MM.1S (cell line): ENCODE results near the gene AP4S1.
"Not testable (repeated sequence)": the region's sequence is repeated elsewhere in the genome, so short reads cannot be mapped to it uniquely, and the experiment has no call there.

ENCODE experiments used
- DNase-seq: peaks from one replicate; pipeline ENCODE4 v3.0.0-alpha.2; 2015
- H2AFZ ChIP-seq: fragments of 300-600 bp; sonication (generic); 2 replicates; pipeline ENCODE4 v1.6.0; 2016; ENCODE audit warnings: antibody characterized with exemption, low read length
- H3F3A ChIP-seq: fragments of 300-600 bp; sonication (generic); 2 replicates; pipeline ENCODE4 v1.6.1; 2016; ENCODE audit warnings: mild to moderate bottlenecking, antibody characterized with exemption, low read length, moderate library complexity, mixed read lengths; ENCODE audit not compliant: insufficient read depth
- H3K27ac ChIP-seq: fragments of 300-600 bp; sonication (generic); 2 replicates; pipeline ENCODE4 v1.5.1; 2016; ENCODE audit warnings: mild to moderate bottlenecking, low read length
- H3K27me3 ChIP-seq: fragments of 300-600 bp; sonication (generic); replicated peaks from 2 replicates; pipeline ENCODE4 v1.6.0; 2016; ENCODE audit warnings: low read length; ENCODE audit not compliant: insufficient read depth
- H3K36me3 ChIP-seq: fragments of 300-600 bp; sonication (generic); replicated peaks from 2 replicates; pipeline ENCODE4 v1.6.1; 2016; ENCODE audit warnings: mild to moderate bottlenecking, low read length, mixed read lengths; ENCODE audit not compliant: insufficient read depth
- H3K4me1 ChIP-seq: fragments of 300-600 bp; sonication (generic); 2 replicates; pipeline ENCODE4 v1.6.1; 2016; ENCODE audit warnings: low read length, mixed read lengths
- H3K4me2 ChIP-seq: fragments of 300-600 bp; sonication (generic); 2 replicates; pipeline ENCODE4 v1.6.0; 2016; ENCODE audit warnings: low read depth, low read length
- H3K4me3 ChIP-seq: fragments of 300-600 bp; sonication (generic); 2 replicates; pipeline ENCODE4 v1.5.1; 2016; ENCODE audit warnings: low read length, mixed read lengths
- H3K79me2 ChIP-seq: fragments of 300-600 bp; sonication (generic); 2 replicates; pipeline ENCODE4 v1.6.1; 2016; ENCODE audit warnings: mixed run types, low read length, mixed read lengths
- H3K9ac ChIP-seq: fragments of 300-600 bp; sonication (generic); 2 replicates; pipeline ENCODE4 v1.6.1; 2016; ENCODE audit warnings: low read length, mixed read lengths
- H3K9me2 ChIP-seq: fragments of 300-600 bp; sonication (generic); replicated peaks from 2 replicates; pipeline ENCODE4 v1.6.1; 2016; ENCODE audit warnings: mild to moderate bottlenecking, low read length, mixed read lengths; ENCODE audit not compliant: insufficient read depth
- H3K9me3 ChIP-seq: fragments of 300-600 bp; sonication (generic); replicated peaks from 2 replicates; pipeline ENCODE4 v1.6.1; 2016; ENCODE audit warnings: mild to moderate bottlenecking, low read length, mixed read lengths; ENCODE audit not compliant: insufficient read depth
- H4K20me1 ChIP-seq: fragments of 300-600 bp; sonication (generic); 2 replicates; pipeline ENCODE4 v1.6.1; 2016; ENCODE audit warnings: mild to moderate bottlenecking, low read length, moderate library complexity, mixed read lengths; ENCODE audit not compliant: insufficient read depth
- CTCF ChIP-seq: fragments of 300-600 bp; sonication (generic); IDR thresholded peaks from 2 replicates; pipeline ENCODE4 v1.5.1; 2016; ENCODE audit warnings: antibody characterized with exemption, low read length, mixed read lengths
- EZH2 ChIP-seq: fragments of 300-600 bp; sonication (generic); optimal IDR thresholded peaks from 2 replicates; pipeline ENCODE3; 2017; ENCODE audit warnings: low read depth, mild to moderate bottlenecking, antibody characterized with exemption, low read length, mixed read lengths
- EZH2phosphoT487 ChIP-seq: fragments of 300-600 bp; sonication (generic); IDR thresholded peaks from 2 replicates; pipeline ENCODE4 v1.6.1; 2018; ENCODE audit warnings: antibody characterized with exemption, low read length

Gene AP4S1

GRCh38 chr14:31025367-31026076 lies at the start of gene AP4S1:
TSS of gene AP4S1 (plus strand) at chr14:31025649. CDS start at chr14:31066197, 40,548 bp downstream.
- no peaks in the 10 kb centered on the region for H3K9me3 ChIP-seq
- peaks cover 12% of the 10 kb centered on the region for H3F3A ChIP-seq
- peak; percentile 7 for DNase-seq
- peak within 1 kb of the TSS; percentile 93; the same call in 1 of the 2 replicates for H3K27ac ChIP-seq
- H3K36me3 ChIP-seq, result no peaks in the 10 kb centered on the region
- H3K9me2 ChIP-seq, result no peaks in the 10 kb centered on the region
- H3K4me1 ChIP-seq, result no peaks in the 10 kb centered on the region
- H2AFZ ChIP-seq, result peak within 1 kb of the TSS; percentile 61
- no peaks in the 10 kb centered on the region for H3K27me3 ChIP-seq
- TF ChIP-seq CTCF (no peak), EZH2 (no peak), EZH2phosphoT487 (no peak)
- H3K4me2 ChIP-seq, result peak within 1 kb of the TSS; percentile 51
- no peaks in the 10 kb centered on the region for H4K20me1 ChIP-seq
- H3K79me2 ChIP-seq, result peaks cover 51% of the 10 kb centered on the region
- peak within 1 kb of the TSS; percentile 80 for H3K9ac ChIP-seq
- peak within 1 kb of the TSS; percentile 80 for H3K4me3 ChIP-seq

GRCh38 chr14:30977752-30978151 lies 47.7 kb upstream of the AP4S1 start:
- TF ChIP-seq EZH2 (no peak), EZH2phosphoT487 (no peak), CTCF (no peak)
- no peaks in the 10 kb centered on the region for H3K9me2 ChIP-seq
- no peaks in the 10 kb centered on the region for H3K9me3 ChIP-seq
- peaks cover 47% of the 10 kb centered on the region for H3K79me2 ChIP-seq
- H3K9ac ChIP-seq, result no peak overlapping the region
- no peaks in the 10 kb centered on the region for H3F3A ChIP-seq
- no peaks in the 10 kb centered on the region for H3K4me1 ChIP-seq
- H3K4me2 ChIP-seq, result no peak overlapping the region
- no peaks in the 10 kb centered on the region for H4K20me1 ChIP-seq
- no peaks in the 10 kb centered on the region for H3K27me3 ChIP-seq
- no peak overlapping the region for H3K4me3 ChIP-seq
- H2AFZ ChIP-seq, result no peak overlapping the region
- no peak overlapping the region for H3K27ac ChIP-seq
- H3K36me3 ChIP-seq, result no peaks in the 10 kb centered on the region
- no peak for DNase-seq

- H3K4me1 ChIP-seq, H3K36me3 ChIP-seq, H3K9me2 ChIP-seq, H3F3A ChIP-seq, H4K20me1 ChIP-seq, H3K9me3 ChIP-seq, H3K9ac ChIP-seq, H3K27ac ChIP-seq, H3K4me2 ChIP-seq, H3K4me3 ChIP-seq, H2AFZ ChIP-seq, H3K27me3 ChIP-seq: not testable (repeated sequence)
- peak; percentile 33 for TF ChIP-seq CTCF
- peaks cover 23% of the 10 kb centered on the region for H3K79me2 ChIP-seq
- peak; percentile 30 for DNase-seq
Observed at GRCh38 chr14:30980106-30980704, 45.2 kb upstream of the AP4S1 start.
